ENCODE measurements around the gene GNAS-AS1.

DNA sequence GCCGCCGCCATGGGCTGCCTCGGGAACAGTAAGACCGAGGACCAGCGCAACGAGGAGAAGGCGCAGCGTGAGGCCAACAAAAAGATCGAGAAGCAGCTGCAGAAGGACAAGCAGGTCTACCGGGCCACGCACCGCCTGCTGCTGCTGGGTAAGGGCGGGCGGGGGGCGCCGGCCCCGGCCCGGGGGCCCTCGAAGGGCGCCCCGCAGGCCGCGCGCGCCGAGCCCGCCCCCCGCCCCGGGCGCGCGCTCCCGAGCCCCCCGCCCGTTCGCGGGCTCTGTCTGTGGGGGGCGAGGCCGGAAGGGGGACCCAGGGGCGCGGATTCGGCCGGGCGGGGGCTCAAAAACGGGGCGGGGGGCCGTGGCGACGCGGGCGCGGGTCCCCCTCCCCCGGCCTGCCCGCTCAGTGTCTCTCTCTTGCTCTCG, 41.0 kb upstream of the GNAS-AS1 start:
- TF ChIP-seq, protein P1, sequence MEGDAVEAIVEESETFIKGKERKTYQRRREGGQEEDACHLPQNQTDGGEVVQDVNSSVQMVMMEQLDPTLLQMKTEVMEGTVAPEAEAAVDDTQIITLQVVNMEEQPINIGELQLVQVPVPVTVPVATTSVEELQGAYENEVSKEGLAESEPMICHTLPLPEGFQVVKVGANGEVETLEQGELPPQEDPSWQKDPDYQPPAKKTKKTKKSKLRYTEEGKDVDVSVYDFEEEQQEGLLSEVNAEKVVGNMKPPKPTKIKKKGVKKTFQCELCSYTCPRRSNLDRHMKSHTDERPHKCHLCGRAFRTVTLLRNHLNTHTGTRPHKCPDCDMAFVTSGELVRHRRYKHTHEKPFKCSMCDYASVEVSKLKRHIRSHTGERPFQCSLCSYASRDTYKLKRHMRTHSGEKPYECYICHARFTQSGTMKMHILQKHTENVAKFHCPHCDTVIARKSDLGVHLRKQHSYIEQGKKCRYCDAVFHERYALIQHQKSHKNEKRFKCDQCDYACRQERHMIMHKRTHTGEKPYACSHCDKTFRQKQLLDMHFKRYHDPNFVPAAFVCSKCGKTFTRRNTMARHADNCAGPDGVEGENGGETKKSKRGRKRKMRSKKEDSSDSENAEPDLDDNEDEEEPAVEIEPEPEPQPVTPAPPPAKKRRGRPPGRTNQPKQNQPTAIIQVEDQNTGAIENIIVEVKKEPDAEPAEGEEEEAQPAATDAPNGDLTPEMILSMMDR (IDR thresholded peaks at IDR 0.05), result no peak
- TF ChIP-seq POLR2A (IDR thresholded peaks at IDR 0.05) (no peak), POLR2AphosphoS5 (IDR thresholded peaks at IDR 0.05) (peak in 1 of 3 donors; percentile 24)
